Duodenal mucosa (tissue), 2 donors: Measurements from ENCODE around the gene YKT6.
A peak's percentile ranks its signal among the peaks of the same experiment; 100 is the strongest.

Experiments
- H3K27ac ChIP-seq: one replicate; pipeline ENCODE4 v1.7.0; 2013; ENCODE audit warnings: low read depth, low read length
- H3K27me3 ChIP-seq, 2 donors: one replicate each; pipeline ENCODE4 v1.7.0; 2013; ENCODE audit warnings: low read length in 2 of 2, control low read depth in 1 of 2; ENCODE audit not compliant: insufficient read depth in 2 of 2, control insufficient read depth in 1 of 2
- H3K36me3 ChIP-seq, 2 donors: one replicate each; pipeline ENCODE4 v1.7.0; 2013; ENCODE audit warnings: low read length in 2 of 2, control low read depth in 1 of 2; ENCODE audit not compliant: insufficient read depth in 2 of 2, control insufficient read depth in 1 of 2
- H3K4me1 ChIP-seq, 2 donors: one replicate each; pipeline ENCODE4 v1.7.0; 2013; ENCODE audit warnings: low read length in 2 of 2, control low read depth in 1 of 2; ENCODE audit not compliant: insufficient read depth in 2 of 2, control insufficient read depth in 1 of 2
- H3K4me3 ChIP-seq, 2 donors: one replicate each; pipeline ENCODE4 v1.7.0; 2013; ENCODE audit warnings: low read length in 2 of 2, low read depth in 1 of 2
- H3K9ac ChIP-seq, 2 donors: one replicate each; pipeline ENCODE4 v1.7.0; 2013; ENCODE audit warnings: low read length in 2 of 2, low read depth in 1 of 2
- H3K9me3 ChIP-seq, 2 donors: one replicate each; pipeline ENCODE4 v1.7.0; 2013; ENCODE audit warnings: low read length in 2 of 2, control low read depth in 1 of 2; ENCODE audit not compliant: control insufficient read depth in 1 of 2

YKT6 gene

DNA sequence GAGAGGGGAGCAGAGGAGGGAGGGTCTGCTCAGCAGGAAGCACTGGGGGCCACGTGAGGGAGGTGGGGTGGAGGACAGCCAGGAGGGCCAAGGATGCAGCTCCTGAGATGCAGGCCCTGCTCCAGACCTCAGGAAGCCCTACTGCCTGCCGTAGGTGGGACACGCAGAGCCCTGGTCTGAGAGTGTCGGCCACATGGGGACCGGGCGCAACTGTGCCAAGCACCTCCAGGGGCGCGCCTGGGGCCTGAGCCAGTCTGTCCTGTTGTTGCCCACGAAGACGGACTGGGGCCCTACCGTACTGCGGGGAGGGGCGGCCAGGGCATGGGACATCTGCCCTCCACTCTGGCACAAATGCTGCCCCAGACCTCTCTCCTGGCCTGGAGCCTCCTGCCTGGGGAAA lies 31.6 kb downstream of the YKT6 start:
- no peak overlapping the region for H3K9ac ChIP-seq
- no peaks in the 10 kb centered on the region for H3K4me1 ChIP-seq
- no peak overlapping the region for H3K27ac ChIP-seq
- H3K4me3 ChIP-seq, result no peak overlapping the region
- no peaks in the 10 kb centered on the region for H3K27me3 ChIP-seq
- H3K9me3 ChIP-seq, result no peaks in the 10 kb centered on the region
- H3K36me3 ChIP-seq, result no peaks in the 10 kb centered on the region

DNA sequence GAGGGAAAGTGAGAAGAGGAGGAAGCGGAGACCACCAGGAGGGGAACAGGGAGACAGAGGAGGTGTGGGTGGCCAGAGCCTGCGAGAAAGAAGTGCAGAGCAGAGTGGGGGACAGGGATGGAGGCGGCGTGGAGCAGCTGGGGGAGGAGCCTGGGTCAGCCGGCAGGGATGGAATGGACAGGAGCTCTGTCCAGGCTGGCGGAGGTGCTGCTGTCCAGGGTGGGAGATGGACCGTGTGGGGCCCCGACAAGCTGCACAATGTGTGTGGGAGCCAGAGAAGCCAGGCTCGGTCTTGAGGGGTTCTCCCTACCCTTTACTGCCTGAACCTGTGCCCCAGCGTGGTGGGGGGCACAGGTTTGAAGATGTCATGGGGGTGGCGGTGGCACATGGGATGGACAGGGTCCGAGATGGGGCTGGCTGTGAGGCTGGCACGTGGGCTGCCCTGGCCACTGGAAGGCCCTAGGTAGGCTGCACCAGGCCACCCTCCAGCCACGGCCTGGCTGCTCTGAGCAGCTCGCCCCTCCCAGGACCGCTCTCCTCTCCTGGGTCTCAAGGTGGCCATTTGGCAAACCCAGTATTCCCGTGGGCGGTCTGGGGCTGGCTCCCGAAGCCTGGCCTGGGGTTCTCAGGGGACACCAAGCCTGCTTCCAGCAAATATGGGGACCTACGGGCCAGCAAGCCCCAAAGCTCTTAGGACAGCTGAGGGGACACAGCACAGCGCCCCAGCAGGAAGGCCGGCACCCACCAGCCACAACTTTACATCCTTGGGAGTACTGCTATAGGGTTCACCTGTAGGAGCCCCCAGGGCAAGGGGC lies 32.3 kb downstream of the YKT6 start:
- Histone ChIP-seq H3K36me3 (no peaks in the 10 kb centered on the region), H3K27me3 (no peaks in the 10 kb centered on the region), H3K9me3 (no peaks in the 10 kb centered on the region), H3K9ac (no peak overlapping the region), H3K4me3 (no peak overlapping the region), H3K4me1 (no peaks in the 10 kb centered on the region), H3K27ac (no peak overlapping the region)

DNA sequence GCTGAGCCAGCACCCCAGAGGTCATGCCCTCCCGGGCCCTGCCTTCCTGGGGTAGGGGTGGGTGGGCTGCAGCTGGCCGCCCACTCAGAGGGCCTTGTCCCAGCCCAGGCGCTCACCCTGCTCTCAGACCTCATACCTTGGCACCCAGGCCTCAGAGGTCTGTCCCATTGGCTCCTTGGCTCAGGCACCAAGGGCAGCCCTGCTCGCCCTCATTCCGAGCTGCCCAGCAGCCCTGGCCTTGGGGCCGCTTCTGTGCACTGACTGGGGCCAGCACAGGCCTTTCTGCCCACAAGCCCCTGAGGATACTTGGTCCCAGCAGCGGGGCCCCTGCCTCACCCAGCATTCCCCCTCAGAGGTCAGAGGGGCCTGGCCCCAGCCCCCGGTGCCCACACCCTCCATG lies 34.3 kb downstream of the YKT6 start:
- no peaks in the 10 kb centered on the region for H3K9me3 ChIP-seq
- no peaks in the 10 kb centered on the region for H3K4me1 ChIP-seq
- H3K27me3 ChIP-seq, result no peaks in the 10 kb centered on the region
- H3K4me3 ChIP-seq, result no peak overlapping the region
- no peak overlapping the region for H3K27ac ChIP-seq
- H3K36me3 ChIP-seq, result no peaks in the 10 kb centered on the region
- H3K9ac ChIP-seq, result no peak overlapping the region

DNA sequence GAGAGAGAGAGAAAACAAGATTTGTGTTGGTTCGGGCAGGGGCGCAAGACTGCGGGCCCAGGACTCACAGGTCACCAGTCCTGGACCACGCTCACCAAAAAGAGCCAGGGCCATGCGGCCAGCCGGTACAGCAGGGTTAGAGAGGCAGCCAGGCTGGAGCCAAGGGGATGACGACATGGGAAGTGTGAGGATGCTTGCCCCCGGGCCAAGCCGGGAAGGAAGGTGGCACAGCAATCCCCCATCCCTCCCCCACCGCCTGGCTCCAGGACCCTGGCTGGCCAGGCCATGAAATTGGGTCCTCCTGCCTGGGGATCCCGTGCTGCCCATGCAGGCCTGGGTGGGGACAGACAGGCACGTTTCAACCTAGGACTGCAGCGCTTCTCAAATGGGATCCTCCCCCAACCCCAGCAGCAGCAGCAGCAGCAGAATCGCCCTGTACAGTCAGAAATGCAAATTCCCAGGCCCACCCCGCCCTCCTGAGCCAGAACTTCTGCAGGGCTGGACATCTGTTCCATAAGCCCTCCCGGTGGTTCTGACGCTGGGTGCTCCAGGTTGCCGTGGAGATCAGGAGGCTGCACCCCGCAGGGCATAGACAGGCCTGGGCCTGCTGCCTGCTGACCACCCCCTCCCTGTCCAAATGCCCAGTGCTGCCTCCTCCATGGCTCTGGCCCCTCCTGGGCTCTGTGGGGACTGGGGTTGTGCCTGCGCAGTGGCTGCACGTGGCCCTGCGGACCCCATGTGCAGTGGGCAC lies 35.0 kb downstream of the YKT6 start:
- H3K27ac ChIP-seq, result no peak overlapping the region
- no peaks in the 10 kb centered on the region for H3K36me3 ChIP-seq
- H3K9ac ChIP-seq, result no peak overlapping the region
- H3K9me3 ChIP-seq, result no peaks in the 10 kb centered on the region
- H3K27me3 ChIP-seq, result no peaks in the 10 kb centered on the region
- H3K4me3 ChIP-seq, result no peak overlapping the region
- no peaks in the 10 kb centered on the region for H3K4me1 ChIP-seq

DNA sequence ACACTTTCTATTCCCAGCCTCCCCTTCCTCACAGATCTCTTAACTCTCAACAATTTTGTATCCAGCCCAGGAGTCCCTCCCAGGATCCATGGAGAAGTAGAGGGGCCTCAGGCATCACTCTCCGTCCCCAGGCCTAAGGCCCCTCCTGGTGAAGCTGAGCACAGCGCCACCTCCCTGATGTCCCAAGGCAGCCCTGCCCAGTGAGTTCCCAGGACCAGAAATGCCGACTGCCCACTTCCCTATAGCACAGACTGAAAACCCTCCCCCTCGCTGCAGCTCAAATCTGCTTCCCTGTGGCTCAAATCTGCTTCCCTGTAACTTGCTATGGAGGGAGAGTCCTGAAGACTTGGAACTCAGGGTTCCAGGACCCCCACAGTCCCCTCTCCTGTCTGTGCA lies 35.6 kb downstream of the YKT6 start:
- no peak overlapping the region for H3K27ac ChIP-seq
- H3K36me3 ChIP-seq, result no peaks in the 10 kb centered on the region
- no peak overlapping the region for H3K9ac ChIP-seq
- no peak overlapping the region for H3K4me3 ChIP-seq
- no peaks in the 10 kb centered on the region for H3K27me3 ChIP-seq
- no peaks in the 10 kb centered on the region for H3K9me3 ChIP-seq
- no peaks in the 10 kb centered on the region for H3K4me1 ChIP-seq

DNA sequence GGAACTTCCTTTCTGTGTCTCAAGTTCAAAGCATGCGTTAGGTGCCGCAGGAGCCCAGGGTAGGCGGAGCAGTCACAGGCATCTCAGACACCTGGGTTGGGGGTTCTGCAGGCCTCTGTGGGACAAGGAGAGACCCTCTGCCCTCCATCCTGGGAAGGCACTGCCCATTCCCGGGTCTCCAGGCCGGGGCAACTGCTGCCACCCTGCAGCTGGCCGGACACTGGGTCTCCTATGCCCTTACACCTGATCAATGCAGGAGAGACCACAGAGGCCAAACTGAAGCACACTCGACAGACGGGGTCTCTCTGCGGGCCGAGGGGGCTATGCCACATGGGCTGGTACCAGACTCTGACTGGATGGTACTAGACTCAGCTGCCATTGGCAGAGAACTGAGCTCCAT lies 36.9 kb downstream of the YKT6 start:
- H3K4me3 ChIP-seq, result no peak overlapping the region
- H3K4me1 ChIP-seq, result no peaks in the 10 kb centered on the region
- H3K36me3 ChIP-seq, result no peaks in the 10 kb centered on the region
- H3K9ac ChIP-seq, result no peak overlapping the region
- no peaks in the 10 kb centered on the region for H3K9me3 ChIP-seq
- H3K27ac ChIP-seq, result no peak overlapping the region
- peaks cover 0 to 3% of the 10 kb centered on the region in 2 donors for H3K27me3 ChIP-seq

DNA sequence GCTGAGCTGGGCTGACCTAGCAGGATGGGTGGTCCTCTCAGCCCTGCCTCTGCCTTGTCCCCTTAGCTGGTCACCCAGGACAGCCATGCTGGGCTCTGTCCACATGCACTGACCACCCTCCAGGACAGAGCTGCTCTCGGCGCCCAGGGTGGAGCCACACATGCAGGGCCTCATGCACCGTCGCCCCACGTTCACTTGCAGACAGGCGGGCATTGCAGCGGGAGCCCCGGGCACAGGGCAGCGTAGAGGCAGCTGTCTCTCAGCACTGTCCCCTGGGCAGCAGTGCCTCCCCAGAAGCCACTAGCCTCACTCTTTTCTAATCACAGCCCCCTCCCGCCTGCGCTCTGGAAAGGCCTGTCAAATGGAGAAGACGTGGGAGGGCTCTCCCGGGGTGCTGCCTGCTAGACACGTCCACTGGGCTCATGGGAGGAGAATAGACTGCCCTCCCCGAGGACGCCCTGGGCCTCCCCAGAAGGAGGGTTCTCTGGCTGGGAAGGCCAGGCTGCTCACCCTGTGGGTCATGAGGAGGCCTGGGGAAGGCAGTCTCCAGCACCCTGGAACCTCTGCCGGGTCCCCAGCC lies 37.4 kb downstream of the YKT6 start:
- Histone ChIP-seq H3K27ac (no peak overlapping the region), H3K27me3 (peaks cover 0 to 3% of the 10 kb centered on the region in 2 donors), H3K4me3 (no peak overlapping the region), H3K9me3 (no peaks in the 10 kb centered on the region), H3K36me3 (no peaks in the 10 kb centered on the region), H3K9ac (no peak overlapping the region), H3K4me1 (no peaks in the 10 kb centered on the region)

DNA sequence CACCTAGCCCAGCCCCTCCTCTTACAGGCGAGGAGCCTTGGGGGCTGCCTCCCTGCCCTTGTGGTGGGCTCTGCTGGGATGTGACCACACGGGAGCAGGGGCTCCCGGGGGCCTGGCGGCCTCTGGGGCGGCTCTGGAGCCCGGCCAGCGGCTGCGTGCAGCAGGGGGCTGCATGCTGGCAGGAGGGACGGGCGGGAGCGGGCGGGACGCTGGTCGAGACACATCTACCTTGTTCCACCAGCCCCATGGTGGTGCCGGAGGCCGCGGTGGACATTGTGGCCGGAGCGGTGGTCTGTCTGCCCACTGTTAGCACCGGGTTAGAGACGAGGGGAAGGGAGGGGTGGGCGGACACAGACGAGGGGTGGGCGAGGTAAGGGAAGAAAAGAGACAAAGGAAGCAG lies 38.6 kb downstream of the YKT6 start:
- Histone ChIP-seq H3K27me3 (peaks cover 0 to 3% of the 10 kb centered on the region in 2 donors), H3K9me3 (no peaks in the 10 kb centered on the region), H3K4me3 (no peak overlapping the region), H3K4me1 (no peaks in the 10 kb centered on the region), H3K27ac (no peak overlapping the region), H3K36me3 (no peaks in the 10 kb centered on the region), H3K9ac (no peak overlapping the region)

DNA sequence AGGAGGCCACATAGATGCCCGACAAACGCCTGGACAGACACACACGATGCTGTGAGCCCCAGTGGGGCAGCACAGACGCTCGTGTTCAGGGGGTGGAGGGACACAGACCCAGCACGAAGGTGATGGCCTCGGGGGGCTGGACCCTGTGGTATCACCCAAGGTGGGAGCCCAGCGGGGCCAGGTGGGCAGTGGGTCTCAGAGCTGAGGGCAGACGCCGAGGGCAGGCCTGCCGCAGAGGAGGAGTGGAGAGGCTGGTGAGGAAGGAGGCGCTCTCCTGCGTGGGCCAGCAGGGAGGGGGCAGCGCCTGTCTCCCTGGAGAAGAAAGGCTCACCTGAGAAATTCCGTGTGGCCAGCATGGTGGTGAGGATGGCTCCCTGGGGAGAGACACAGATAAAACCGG lies 39.6 kb downstream of the YKT6 start:
- Histone ChIP-seq H3K36me3 (no peaks in the 10 kb centered on the region), H3K9ac (no peak overlapping the region), H3K27me3 (peaks cover 0 to 3% of the 10 kb centered on the region in 2 donors), H3K4me3 (no peak overlapping the region), H3K4me1 (no peaks in the 10 kb centered on the region), H3K9me3 (no peaks in the 10 kb centered on the region), H3K27ac (no peak overlapping the region)

DNA sequence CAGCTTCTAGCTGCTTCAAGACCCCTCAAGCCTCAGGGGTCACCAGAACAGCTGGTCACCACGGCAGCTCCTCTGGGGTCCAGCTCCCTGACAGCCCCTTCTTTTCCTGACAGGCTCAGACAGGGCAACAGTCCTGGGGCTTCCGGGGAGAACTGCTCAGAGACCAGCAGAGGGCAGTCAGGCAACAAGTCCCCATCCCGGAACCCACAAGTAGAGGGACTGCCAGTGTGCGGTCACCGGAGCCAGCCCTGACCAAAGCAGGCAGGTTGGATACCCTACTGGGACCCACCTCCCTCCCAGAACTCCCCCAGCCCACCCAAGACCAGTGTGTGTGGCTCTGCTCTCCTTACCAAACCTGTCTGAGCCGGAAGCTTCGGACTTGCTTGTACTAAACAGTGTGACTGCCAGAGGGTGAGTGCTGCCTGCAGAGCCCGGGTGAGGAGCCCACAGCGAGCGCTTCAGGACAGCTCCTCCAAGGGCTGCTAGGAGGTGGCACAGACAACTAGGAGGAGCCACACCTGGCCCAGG lies 40.3 kb downstream of the YKT6 start:
- Histone ChIP-seq H3K4me3 (peak overlapping the region; percentile 54 to 61), H3K4me1 (no peaks in the 10 kb centered on the region), H3K36me3 (no peaks in the 10 kb centered on the region), H3K9me3 (no peaks in the 10 kb centered on the region), H3K27me3 (peaks cover 0 to 3% of the 10 kb centered on the region in 2 donors), H3K27ac (no peak overlapping the region), H3K9ac (no peak overlapping the region)
